G401 (cell line): ENCODE data around the gene FBXO11. TPM values are rescaled to one million over a fixed set of nuclear protein-coding genes. Genes with fewer than 3 reads are reported as not detected.

Experiments
- DNase-seq: peaks from one replicate; pipeline ENCODE4 v3.0.0-alpha.2; 2015; ENCODE audit warnings: low spot score
- in situ Hi-C: cut with HindIII; loops from 2 replicates; pipeline ENCODE4 v1.10.0; 2016; ENCODE audit warnings: low sequenced_read_pairs, mixed read lengths
- total RNA-seq: library from RNA; depleted of rRNA; stranded (reverse); fragments of >200 nt; shearing (Covaris generic); gene quantifications from 2 replicates; pipeline ENCODE4 v1.2.3, GENCODE V29; 2014; rRNA removed

Gene FBXO11
- total RNA-seq, 1 experiment from 2014 or later, result 40.1 TPM

DNA sequence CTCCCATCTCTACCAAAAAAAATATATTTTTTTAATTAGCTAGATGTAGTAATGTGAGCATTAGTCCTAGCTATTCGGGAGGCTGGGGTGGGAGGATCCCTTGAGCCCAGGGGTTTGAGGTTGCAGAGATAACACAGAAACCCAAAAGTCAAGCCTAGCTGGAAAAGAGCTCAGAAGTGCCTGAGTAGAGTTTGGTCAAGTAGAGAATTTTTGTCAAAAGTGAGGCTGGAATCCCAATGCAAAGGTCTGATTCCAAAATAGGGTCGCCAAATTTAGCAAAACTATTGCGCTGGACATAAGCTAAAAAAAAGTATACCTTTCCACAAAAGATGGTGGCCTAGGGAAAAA is 138.8 kb downstream of the FBXO11 start:
- in situ Hi-C loops, result no loop called here
- peak; percentile 9 for DNase-seq

DNA sequence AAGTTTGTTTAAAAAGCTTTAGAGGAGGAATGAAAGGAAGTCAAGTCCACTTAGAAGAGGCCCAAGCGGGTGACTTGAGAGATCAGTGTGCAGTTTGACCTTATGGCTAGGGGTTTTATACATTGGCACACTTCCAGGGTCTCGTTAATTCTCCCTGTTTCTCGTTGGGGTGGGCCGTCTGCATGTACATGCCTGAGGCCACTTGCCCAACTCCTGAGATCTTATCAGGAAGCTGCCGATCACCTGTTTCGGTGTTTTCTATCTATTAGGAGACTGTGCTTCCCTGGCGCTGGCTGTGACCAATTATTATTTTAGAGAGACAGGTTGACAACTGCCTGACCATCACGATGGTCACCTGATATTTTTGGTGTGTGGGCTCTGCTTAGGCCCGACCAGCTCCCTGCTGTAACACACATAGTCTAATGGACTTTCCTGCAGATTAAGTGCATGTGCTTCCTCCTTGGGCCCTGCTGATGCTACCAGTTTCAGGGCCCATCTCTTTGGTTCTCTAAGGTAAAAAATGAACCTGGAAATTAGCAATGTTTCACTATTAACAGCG is 154.4 kb downstream of the FBXO11 start:
- in situ Hi-C loops, result no loop called here
- DNase-seq, result no peak

DNA sequence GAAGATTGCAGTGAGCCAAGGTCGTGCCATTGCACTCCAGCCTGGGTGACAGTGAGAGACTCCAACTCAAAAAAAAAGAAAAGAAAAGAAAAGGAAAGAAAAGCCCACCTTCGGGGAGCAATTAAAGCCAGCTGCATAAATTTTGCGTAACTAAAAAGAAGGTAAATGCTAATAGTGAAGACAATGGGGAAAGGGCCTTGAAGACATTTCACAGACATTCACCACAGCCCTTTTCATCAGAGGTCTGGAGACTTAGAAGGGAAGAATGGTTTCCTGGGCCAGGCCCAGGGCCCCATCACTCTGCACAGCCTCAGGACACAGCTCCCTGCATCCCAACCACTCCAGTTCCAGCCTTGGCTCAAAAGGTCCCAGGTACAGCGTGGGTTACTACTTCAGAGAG is 158.4 kb downstream of the FBXO11 start:
- in situ Hi-C loops, result no loop called here
- no peak for DNase-seq

DNA sequence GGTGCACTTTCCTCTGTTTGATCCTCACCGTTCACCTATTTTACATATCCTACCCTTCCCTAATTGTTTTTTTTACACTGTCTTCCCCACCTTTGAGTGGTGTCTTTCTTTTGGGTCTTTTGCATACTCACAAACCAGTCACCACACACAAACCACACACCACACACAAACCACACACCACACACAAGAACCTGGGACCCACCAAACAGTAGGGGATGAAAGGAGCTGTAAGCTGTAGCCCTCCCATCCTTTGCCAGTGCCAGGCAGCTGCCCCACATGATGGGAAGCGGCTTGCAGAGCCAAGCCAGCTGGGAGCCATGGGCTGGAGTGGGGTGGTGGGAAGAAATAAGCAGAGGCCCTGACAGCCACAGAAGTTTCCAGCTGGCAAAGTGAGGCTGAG is 162.2 kb downstream of the FBXO11 start:
- in situ Hi-C loops, result no loop called here
- DNase-seq, result no peak

DNA sequence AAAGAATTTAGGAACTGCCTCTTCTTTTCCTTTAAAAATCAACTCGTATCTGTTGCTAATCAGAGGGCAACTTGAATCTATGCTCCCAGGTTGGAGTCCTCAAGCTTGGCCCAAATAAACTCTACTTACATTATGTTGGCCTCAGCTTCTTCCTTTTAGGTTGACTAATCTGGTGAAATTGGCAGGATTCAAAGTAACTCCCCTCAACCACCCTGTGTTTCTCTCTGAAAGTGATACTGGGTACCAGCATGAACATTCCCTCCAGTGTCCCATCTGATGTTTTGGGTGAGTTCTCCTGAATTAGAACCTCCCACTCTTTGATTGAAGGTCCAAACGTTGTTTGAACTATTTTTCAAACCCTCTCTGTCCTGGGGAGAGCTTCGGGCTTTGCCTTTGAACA is 164.7 kb downstream of the FBXO11 start:
- in situ Hi-C loops, result no loop called here
- DNase-seq, result no peak

DNA sequence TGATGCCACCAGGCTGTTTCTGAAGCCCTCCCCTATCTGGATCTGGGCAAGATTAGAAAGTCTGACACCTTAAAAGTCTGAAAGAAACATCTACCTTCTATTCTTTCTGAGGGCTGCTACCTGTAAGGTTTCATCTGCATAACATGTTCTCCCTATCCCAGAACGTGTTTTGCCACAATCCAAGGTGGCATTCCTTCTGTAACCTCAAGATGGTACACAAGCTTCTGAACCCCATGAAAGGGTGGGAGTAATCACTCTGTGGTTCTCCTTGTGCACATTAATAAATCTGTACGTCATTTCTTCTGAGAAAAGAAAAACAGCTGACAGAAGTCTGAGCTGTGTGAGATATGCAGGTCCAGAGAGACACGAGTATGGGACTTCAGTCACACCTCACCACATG is 165.2 kb downstream of the FBXO11 start:
- in situ Hi-C loops, result no loop called here
- no peak for DNase-seq

Other genes starting within 250 kb of the FBXO11 start
- gene MSH6, start 123.4 kb downstream of the FBXO11 start, total RNA-seq, result 71.4 and 156 TPM in 2 replicates